Measurements from ENCODE around the gene RAB3A. TPM values are rescaled to one million over a fixed set of nuclear protein-coding genes. Genes with fewer than 3 reads are reported as not detected.

Gene RAB3A
- total RNA-seq, 1 experiment from 2014 or later, result 4.0 TPM

DNA sequence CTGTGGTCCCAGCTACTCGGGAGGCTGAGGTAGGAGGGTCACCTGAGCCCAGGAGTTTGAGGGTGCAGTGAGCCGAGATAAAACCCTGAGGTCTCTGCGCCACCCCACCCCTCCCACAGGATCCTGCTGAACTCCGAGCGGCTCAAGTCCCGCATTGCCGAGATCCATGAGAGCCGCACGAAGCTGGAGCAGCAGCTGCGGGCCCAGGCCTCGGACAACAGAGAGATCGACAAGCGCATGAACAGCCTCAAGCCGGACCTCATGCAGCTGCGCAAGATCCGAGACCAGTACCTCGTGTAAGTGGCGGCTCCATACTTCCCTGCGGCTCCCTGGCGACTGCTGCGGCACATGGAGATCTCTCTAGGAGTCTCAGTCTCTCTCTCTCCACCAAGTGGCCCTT, 36.8 kb downstream of the RAB3A start:
- Histone ChIP-seq H3K27ac (no peak overlapping the region), H2AFZ (no peak overlapping the region), H3K36me3 (ENCODE audit: low read depth) (peaks cover 13% of the 10 kb centered on the region; the same call in 1 of the 2 replicates), H3K4me1 (replicated peaks; ENCODE audit: insufficient read depth) (no peaks in the 10 kb centered on the region), H3F3A (ENCODE audit: insufficient read depth, low read depth) (peaks cover 56% of the 10 kb centered on the region), H3K79me2 (ENCODE audit: low read depth) (no peaks in the 10 kb centered on the region), H3K9me3 (ENCODE audit: insufficient read depth, low read depth) (no peaks in the 10 kb centered on the region), H3K4me2 (no peak overlapping the region), H4K20me1 (ENCODE audit: insufficient read depth) (peaks cover 12% of the 10 kb centered on the region), H3K9me2 (ENCODE audit: insufficient read depth) (no peaks in the 10 kb centered on the region), H3K4me3 (no peak overlapping the region), H3K27me3 (ENCODE audit: insufficient read depth, low read depth) (no peaks in the 10 kb centered on the region)
- ChIA-PET POLR2A (ENCODE audit: unreplicated experiment) (no interaction called here), CTCF (no interaction called here)
- intact Hi-C loops (cut with micrococcal nuclease; ENCODE audit: unreplicated experiment), result no loop called here
- no peak for DNase-seq
- no TSS peak for BruUV-seq (replicated peaks)
- TF ChIP-seq, protein P1, sequence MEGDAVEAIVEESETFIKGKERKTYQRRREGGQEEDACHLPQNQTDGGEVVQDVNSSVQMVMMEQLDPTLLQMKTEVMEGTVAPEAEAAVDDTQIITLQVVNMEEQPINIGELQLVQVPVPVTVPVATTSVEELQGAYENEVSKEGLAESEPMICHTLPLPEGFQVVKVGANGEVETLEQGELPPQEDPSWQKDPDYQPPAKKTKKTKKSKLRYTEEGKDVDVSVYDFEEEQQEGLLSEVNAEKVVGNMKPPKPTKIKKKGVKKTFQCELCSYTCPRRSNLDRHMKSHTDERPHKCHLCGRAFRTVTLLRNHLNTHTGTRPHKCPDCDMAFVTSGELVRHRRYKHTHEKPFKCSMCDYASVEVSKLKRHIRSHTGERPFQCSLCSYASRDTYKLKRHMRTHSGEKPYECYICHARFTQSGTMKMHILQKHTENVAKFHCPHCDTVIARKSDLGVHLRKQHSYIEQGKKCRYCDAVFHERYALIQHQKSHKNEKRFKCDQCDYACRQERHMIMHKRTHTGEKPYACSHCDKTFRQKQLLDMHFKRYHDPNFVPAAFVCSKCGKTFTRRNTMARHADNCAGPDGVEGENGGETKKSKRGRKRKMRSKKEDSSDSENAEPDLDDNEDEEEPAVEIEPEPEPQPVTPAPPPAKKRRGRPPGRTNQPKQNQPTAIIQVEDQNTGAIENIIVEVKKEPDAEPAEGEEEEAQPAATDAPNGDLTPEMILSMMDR (conservative IDR thresholded peaks at IDR 0.05), result no peak
- no peak for TF ChIP-seq EZH2 (IDR thresholded peaks at IDR 0.05; ENCODE audit: low read depth)

DNA sequence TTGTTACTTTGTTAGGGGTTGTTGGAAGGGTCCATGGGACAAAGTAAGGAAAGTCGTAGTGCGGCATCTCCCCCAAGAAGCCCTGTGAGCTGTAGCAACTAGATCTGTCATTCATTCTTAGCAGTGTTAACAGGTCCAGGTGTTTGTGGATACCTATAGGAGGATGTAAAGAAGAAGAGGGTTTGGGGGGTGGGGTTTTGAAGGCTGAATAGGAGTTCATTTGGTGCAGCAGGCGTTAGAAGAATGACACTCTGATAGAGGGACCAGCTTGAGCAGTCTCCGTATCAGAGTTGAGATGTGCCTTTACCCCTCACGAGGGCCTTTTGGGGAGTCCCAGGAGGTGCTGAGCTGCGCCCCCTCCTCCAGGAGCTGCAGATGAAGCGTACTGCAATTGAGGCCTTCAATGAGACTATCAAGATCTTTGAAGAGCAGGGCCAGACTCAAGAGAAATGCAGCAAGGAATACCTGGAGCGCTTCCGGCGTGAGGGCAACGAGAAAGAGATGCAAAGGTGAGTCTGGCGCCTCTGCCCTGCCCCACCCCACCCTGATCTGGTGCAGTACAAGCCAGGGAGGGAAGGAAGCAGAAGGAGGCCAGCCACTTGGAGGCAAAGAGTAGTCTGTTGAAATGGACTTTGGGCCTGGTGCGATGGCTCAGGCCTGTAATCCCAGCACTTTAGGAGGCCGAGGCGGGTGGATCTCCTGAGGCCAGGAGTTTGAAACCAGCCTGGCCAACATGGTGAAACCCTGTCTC, 37.9 kb downstream of the RAB3A start:
- BruUV-seq (replicated peaks), result no TSS peak
- no peak for DNase-seq

DNA sequence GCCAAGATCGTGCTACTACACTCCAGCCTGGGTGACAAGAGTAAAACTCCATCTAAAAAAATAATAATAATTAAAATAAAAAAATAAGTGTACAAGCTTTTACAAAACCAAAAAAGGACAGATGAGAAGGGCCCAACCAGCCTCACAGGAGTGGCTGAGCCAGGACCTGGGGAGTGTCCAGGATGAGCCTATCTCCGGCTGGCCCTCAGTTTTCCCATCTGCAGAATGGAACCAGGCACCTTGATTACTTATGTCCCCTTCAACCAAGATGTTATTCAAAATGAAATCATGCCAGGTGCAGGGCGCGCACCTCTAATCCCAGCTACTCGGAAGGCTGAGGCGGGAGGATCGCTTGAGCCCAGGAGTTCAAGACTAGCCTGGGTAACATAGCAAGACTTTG, 39.8 kb downstream of the RAB3A start:
- CTCF ChIA-PET, result no interaction called here
- Histone ChIP-seq H3K4me1 (replicated peaks; ENCODE audit: insufficient read depth) (peaks cover 4% of the 10 kb centered on the region; the same call in 1 of the 2 replicates), H3K9me2 (ENCODE audit: insufficient read depth) (no peaks in the 10 kb centered on the region), H3K4me3 (no peak overlapping the region), H3K27me3 (ENCODE audit: insufficient read depth, low read depth) (no peaks in the 10 kb centered on the region), H4K20me1 (ENCODE audit: insufficient read depth) (peaks cover 18% of the 10 kb centered on the region), H3K27ac (no peak overlapping the region), H2AFZ (no peak overlapping the region), H3K79me2 (ENCODE audit: low read depth) (no peaks in the 10 kb centered on the region), H3K9me3 (ENCODE audit: insufficient read depth, low read depth) (no peaks in the 10 kb centered on the region), H3K4me2 (no peak overlapping the region), H3K36me3 (ENCODE audit: low read depth) (peaks cover 24% of the 10 kb centered on the region; the same call in 1 of the 2 replicates), H3F3A (ENCODE audit: insufficient read depth, low read depth) (peaks cover 49% of the 10 kb centered on the region)
- TF ChIP-seq EZH2 (IDR thresholded peaks at IDR 0.05; ENCODE audit: low read depth), result no peak
- TF ChIP-seq, protein P1 (conservative IDR thresholded peaks at IDR 0.05), result no peak
- POLR2A ChIA-PET (ENCODE audit: unreplicated experiment), result no interaction called here
- intact Hi-C loops (cut with micrococcal nuclease; ENCODE audit: unreplicated experiment), result no loop called here
- no TSS peak for BruUV-seq (replicated peaks)
- no peak for DNase-seq

More for the DNA sequence above, 37.9 kb downstream of the RAB3A start:
- Histone ChIP-seq H3K27me3 (ENCODE audit: insufficient read depth, low read depth) (no peaks in the 10 kb centered on the region), H3K4me2 (no peak overlapping the region), H3K79me2 (ENCODE audit: low read depth) (no peaks in the 10 kb centered on the region), H3K36me3 (ENCODE audit: low read depth) (peaks cover 18% of the 10 kb centered on the region; the same call in 1 of the 2 replicates), H3K4me3 (no peak overlapping the region), H3K4me1 (replicated peaks; ENCODE audit: insufficient read depth) (peaks cover 1% of the 10 kb centered on the region; the same call in 1 of the 2 replicates), H3K27ac (no peak overlapping the region), H3K9me3 (ENCODE audit: insufficient read depth, low read depth) (no peaks in the 10 kb centered on the region), H3K9me2 (ENCODE audit: insufficient read depth) (no peaks in the 10 kb centered on the region), H3F3A (ENCODE audit: insufficient read depth, low read depth) (peaks cover 47% of the 10 kb centered on the region), H2AFZ (no peak overlapping the region), H4K20me1 (ENCODE audit: insufficient read depth) (peaks cover 18% of the 10 kb centered on the region)
- CTCF ChIA-PET, result interaction anchor here (0.6 to 0.7 kb wide), 2 partner anchors 11 to 76 kb away, joined by 3 to 5 read pairs; no protein-coding TSS in a partner anchor
- TF ChIP-seq, protein P1 (conservative IDR thresholded peaks at IDR 0.05), result no peak
- TF ChIP-seq EZH2 (IDR thresholded peaks at IDR 0.05; ENCODE audit: low read depth), result no peak
- POLR2A ChIA-PET (ENCODE audit: unreplicated experiment), result no interaction called here
- intact Hi-C loops (cut with micrococcal nuclease; ENCODE audit: unreplicated experiment), result no loop called here
